Activated naive CD4-positive, alpha-beta T cell treated with anti-CD3 and anti-CD28 coated beads for 36 hours (primary cell): ENCODE results near the gene AK1. TPM values are rescaled to one million over a fixed set of nuclear protein-coding genes. Genes with fewer than 3 reads are reported as not detected.

Source experiments
- CTCF ChIA-PET: fragments of 350-600 bp; sonication (Branson Sonifier 250); formaldehyde crosslinking; loops from one replicate; lab custom pipeline; 2021; ENCODE audit warnings: antibody characterized with exemption; lab: Charles Lee
- DNase-seq: peaks from one replicate; pipeline ENCODE4 v3.0.0-alpha.2; 2020
- H3K27ac Mint-ChIP-seq: one replicate; pipeline ENCODE4 v1.8.0; 2021; ENCODE audit warnings: mild to moderate bottlenecking, mixed read lengths
- H3K27me3 Mint-ChIP-seq: one replicate; pipeline ENCODE4 v1.8.0; 2021; ENCODE audit warnings: low read depth, mixed read lengths
- H3K36me3 Mint-ChIP-seq: one replicate; pipeline ENCODE4 v1.8.0; 2021; ENCODE audit warnings: low read depth, mixed read lengths
- H3K4me1 Mint-ChIP-seq: one replicate; pipeline ENCODE4 v1.8.0; 2021; ENCODE audit warnings: low read depth, mixed read lengths
- H3K4me3 Mint-ChIP-seq: one replicate; pipeline ENCODE4 v1.8.0; 2021; ENCODE audit warnings: mild to moderate bottlenecking, moderate library complexity, mixed read lengths
- H3K9me3 Mint-ChIP-seq: one replicate; pipeline ENCODE4 v1.8.0; 2021; ENCODE audit warnings: mixed read lengths
- intact Hi-C: fragments of 100-400 bp; cut with micrococcal nuclease; formaldehyde crosslinking; loops from one replicate; pipeline ENCODE4 v1.15.1; 2023
- total RNA-seq, 2 experiments: library from RNA; stranded (reverse); gene quantifications; one replicate each; pipeline ENCODE4 v1.2.3, GENCODE V29; 2021

AK1 gene, protein sequence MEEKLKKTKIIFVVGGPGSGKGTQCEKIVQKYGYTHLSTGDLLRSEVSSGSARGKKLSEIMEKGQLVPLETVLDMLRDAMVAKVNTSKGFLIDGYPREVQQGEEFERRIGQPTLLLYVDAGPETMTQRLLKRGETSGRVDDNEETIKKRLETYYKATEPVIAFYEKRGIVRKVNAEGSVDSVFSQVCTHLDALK
- 10 to 100 TPM; 11.8 to 11.9 TPM for total RNA-seq

GRCh38 chr9:127877566-127877998 is at the start of gene AK1:
Gene AK1 (minus strand): TSS chr9:127877675. CDS start chr9:127874617, 3,058 bp downstream.
- Mint-ChIP-seq H3K36me3 (no peaks in the 10 kb centered on the region), H3K27ac (no peak within 1 kb of the TSS), H3K4me1 (peaks cover 6% of the 10 kb centered on the region), H3K27me3 (peaks cover 4% of the 10 kb centered on the region), H3K4me3 (no peak within 1 kb of the TSS), H3K9me3 (no peaks in the 10 kb centered on the region)
- DNase-seq, result no peak
- intact Hi-C loops, result no loop called here
- CTCF ChIA-PET, result interaction anchor here (0.5 to 1.6 kb wide), 2 partner anchors 143 to 293 kb away, joined by 3 to 4 read pairs; partner anchors contain the start of gene TOR2A

GRCh38 chr9:127926906-127927200 is 49.4 kb upstream of the AK1 start:
- intact Hi-C loops, result no loop called here
- no peak overlapping the region for H3K27ac Mint-ChIP-seq
- no peak for DNase-seq
- H3K4me1 Mint-ChIP-seq, result peaks cover 23% of the 10 kb centered on the region
- H3K27me3 Mint-ChIP-seq, result peaks cover 7% of the 10 kb centered on the region
- H3K36me3 Mint-ChIP-seq, result no peaks in the 10 kb centered on the region
- CTCF ChIA-PET, result interaction anchor here (0.7 kb wide), 1 partner anchor 126 kb away, joined by 3 read pairs; no protein-coding TSS in a partner anchor
- H3K4me3 Mint-ChIP-seq, result peak overlapping the region; percentile 63
- no peaks in the 10 kb centered on the region for H3K9me3 Mint-ChIP-seq

- H3K27ac Mint-ChIP-seq, result no peak overlapping the region
Observed at GRCh38 chr9:127925959-127926905, 48.8 kb upstream of the AK1 start.

DNA sequence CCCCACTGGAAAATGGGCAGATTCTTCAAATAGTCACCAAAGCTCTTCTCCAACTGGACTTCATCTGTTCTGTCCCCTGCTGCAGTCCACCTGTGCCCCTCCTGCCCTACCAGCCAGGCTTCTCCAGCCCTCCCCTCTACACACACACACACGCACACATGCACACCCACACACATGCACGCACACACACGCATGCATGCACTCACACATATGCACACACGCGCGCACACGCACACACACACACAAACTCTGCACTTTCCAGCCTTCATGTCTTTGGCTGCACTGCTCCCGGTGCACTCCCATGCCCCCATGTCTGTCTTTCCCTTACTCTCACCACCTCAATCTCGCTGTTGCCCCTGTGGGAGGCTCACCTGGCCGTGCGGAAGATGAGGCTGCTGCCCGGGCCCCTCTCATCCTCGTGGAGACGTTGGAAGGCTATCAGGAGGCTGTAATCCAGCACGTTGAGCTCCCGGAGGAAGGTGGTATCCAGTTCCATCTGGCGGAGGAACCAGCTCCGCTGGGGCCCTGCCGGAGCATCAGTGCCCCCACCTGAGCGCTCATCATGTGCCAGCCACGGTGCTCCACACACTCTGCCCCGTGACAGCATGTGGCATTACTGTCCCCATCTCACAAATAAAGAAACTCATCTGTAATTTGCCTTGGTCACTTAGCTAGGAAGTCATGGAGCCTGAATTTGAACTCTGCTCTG is 47.4 kb upstream of the AK1 start:
- Mint-ChIP-seq H3K27me3 (peaks cover 7% of the 10 kb centered on the region), H3K9me3 (no peaks in the 10 kb centered on the region), H3K27ac (peak overlapping the region; percentile 64), H3K36me3 (no peaks in the 10 kb centered on the region), H3K4me1 (peaks cover 18% of the 10 kb centered on the region), H3K4me3 (no peak overlapping the region)
- no peak for DNase-seq
- CTCF ChIA-PET, result interaction anchor here (0.7 to 1.9 kb wide), 3 partner anchors 18 to 190 kb away, joined by 3 to 7 read pairs (median 3); partner anchors contain the start of gene TOR2A
- intact Hi-C loops, result loop anchor here (5.0 kb wide), 1 partner anchor 423 kb away; no protein-coding TSS in a partner anchor

More at GRCh38 chr9:127925959-127926905, 48.8 kb upstream of the AK1 start:
- H3K4me3 Mint-ChIP-seq, result peak overlapping the region; percentile 63
- peaks cover 23% of the 10 kb centered on the region for H3K4me1 Mint-ChIP-seq
- no peaks in the 10 kb centered on the region for H3K9me3 Mint-ChIP-seq
- DNase-seq, result no peak
- intact Hi-C loops, result no loop called here
- H3K36me3 Mint-ChIP-seq, result no peaks in the 10 kb centered on the region
- peaks cover 7% of the 10 kb centered on the region for H3K27me3 Mint-ChIP-seq
- CTCF ChIA-PET, result interaction anchor here (0.7 to 1.9 kb wide), 2 partner anchors 127 to 192 kb away, joined by 3 to 7 read pairs; partner anchors contain the start of gene TOR2A

GRCh38 chr9:127923771-127924170 is 46.3 kb upstream of the AK1 start:
- H3K4me1 Mint-ChIP-seq, result peaks cover 22% of the 10 kb centered on the region
- H3K27me3 Mint-ChIP-seq, result peaks cover 6% of the 10 kb centered on the region
- H3K4me3 Mint-ChIP-seq, result no peak overlapping the region
- H3K9me3 Mint-ChIP-seq, result no peaks in the 10 kb centered on the region
- CTCF ChIA-PET, result interaction anchor here (0.7 to 3.8 kb wide), 3 partner anchors 38 to 189 kb away, joined by 3 to 20 read pairs (median 3); partner anchors contain the start of gene TOR2A
- DNase-seq, result no peak
- intact Hi-C loops, result loop anchor here (5.0 kb wide), 1 partner anchor 421 kb away; no protein-coding TSS in a partner anchor
- H3K36me3 Mint-ChIP-seq, result no peaks in the 10 kb centered on the region
- no peak overlapping the region for H3K27ac Mint-ChIP-seq

DNA sequence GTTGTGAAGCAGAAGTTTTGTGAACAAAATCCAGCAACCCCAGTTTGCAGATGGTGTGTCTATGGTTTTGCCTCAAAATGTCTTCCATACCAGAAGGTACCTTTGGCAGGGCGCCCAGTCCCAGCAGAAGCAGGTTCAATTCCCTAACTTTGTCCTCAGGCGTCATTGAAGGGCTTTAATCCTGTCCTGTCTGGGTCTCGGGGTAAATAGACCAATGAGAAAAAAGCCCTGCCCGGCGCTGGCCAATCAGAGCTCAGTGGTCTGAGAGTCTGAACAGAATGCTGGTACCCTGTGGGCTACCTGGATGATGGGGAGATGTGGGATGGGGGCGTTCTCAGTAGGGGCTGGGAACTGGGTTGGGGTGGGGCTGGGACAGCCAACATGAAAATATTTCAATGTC is 45.6 kb upstream of the AK1 start:
- Mint-ChIP-seq H3K27ac (no peak overlapping the region), H3K4me1 (peaks cover 26% of the 10 kb centered on the region), H3K4me3 (no peak overlapping the region), H3K36me3 (no peaks in the 10 kb centered on the region), H3K27me3 (peaks cover 2% of the 10 kb centered on the region), H3K9me3 (no peaks in the 10 kb centered on the region)
- CTCF ChIA-PET, result interaction anchor here (0.8 to 3.8 kb wide), 5 partner anchors 10 to 188 kb away, joined by 3 to 20 read pairs (median 4); partner anchors contain the start of gene TOR2A
- no peak for DNase-seq
- intact Hi-C loops, result loop anchor here (5.0 kb wide), 1 partner anchor 421 kb away; no protein-coding TSS in a partner anchor

- Mint-ChIP-seq H3K4me1 (peaks cover 30% of the 10 kb centered on the region), H3K9me3 (no peaks in the 10 kb centered on the region), H3K27ac (no peak overlapping the region), H3K36me3 (no peaks in the 10 kb centered on the region), H3K4me3 (peak overlapping the region; percentile 29), H3K27me3 (peaks cover 2% of the 10 kb centered on the region)
- intact Hi-C loops, result loop anchor here (1.0 to 5.0 kb wide), 5 partner anchors 51 to 419 kb away; partner anchors contain the start of genes CDK9 and TOR2A
- CTCF ChIA-PET, result interaction anchor here (0.6 to 7.9 kb wide), 35 partner anchors 8 to 393 kb away, joined by 3 to 56 read pairs (median 4); partner anchors contain the start of genes DPM2, PIP5KL1 and TOR2A
- DNase-seq, result peak; percentile 83
Observed at GRCh38 chr9:127921557-127922120, 44.2 kb upstream of the AK1 start.

DNA sequence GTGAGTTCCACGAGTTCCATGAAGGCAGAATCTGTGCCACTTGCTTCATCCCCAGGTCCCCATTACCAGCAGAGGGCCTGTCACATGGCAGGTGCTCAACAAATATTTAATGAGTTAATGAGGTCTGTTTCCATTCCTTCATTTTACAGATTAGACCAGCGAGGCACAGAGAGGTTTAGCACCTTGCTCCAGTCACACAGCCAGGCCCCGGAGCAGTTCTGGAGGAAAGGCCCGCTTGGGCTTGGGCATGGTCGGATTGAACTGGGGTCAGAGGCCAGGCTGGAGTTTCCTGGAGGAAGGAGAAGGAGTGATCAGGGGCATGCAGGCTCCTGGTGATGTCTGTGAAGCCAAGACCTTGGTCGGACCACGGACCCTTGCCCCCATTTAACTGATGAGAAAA is 43.3 kb upstream of the AK1 start:
- Mint-ChIP-seq H3K4me1 (peaks cover 33% of the 10 kb centered on the region), H3K36me3 (no peaks in the 10 kb centered on the region), H3K27me3 (peaks cover 2% of the 10 kb centered on the region), H3K4me3 (no peak overlapping the region), H3K27ac (no peak overlapping the region), H3K9me3 (no peaks in the 10 kb centered on the region)
- intact Hi-C loops, result loop anchor here (1.0 to 5.0 kb wide), 5 partner anchors 50 to 418 kb away; partner anchors contain the start of genes CDK9 and TOR2A
- CTCF ChIA-PET, result interaction anchor here (0.6 to 7.9 kb wide), 33 partner anchors 9 to 393 kb away, joined by 3 to 56 read pairs (median 4); partner anchors contain the start of genes DPM2, PIP5KL1 and TOR2A
- DNase-seq, result no peak

- H3K36me3 Mint-ChIP-seq, result no peaks in the 10 kb centered on the region
- CTCF ChIA-PET, result interaction anchor here (1.1 to 7.9 kb wide), 6 partner anchors 19 to 184 kb away, joined by 3 to 56 read pairs (median 3); partner anchors contain the start of gene TOR2A
- no peaks in the 10 kb centered on the region for H3K27me3 Mint-ChIP-seq
- intact Hi-C loops, result loop anchor here (5.0 kb wide), 2 partner anchors 37 to 307 kb away; partner anchors contain the start of gene STXBP1
- no peaks in the 10 kb centered on the region for H3K9me3 Mint-ChIP-seq
- H3K27ac Mint-ChIP-seq, result no peak overlapping the region
- H3K4me3 Mint-ChIP-seq, result no peak overlapping the region
- peaks cover 40% of the 10 kb centered on the region for H3K4me1 Mint-ChIP-seq
- no peak for DNase-seq
Observed at GRCh38 chr9:127919253-127919815, 41.9 kb upstream of the AK1 start.

DNA sequence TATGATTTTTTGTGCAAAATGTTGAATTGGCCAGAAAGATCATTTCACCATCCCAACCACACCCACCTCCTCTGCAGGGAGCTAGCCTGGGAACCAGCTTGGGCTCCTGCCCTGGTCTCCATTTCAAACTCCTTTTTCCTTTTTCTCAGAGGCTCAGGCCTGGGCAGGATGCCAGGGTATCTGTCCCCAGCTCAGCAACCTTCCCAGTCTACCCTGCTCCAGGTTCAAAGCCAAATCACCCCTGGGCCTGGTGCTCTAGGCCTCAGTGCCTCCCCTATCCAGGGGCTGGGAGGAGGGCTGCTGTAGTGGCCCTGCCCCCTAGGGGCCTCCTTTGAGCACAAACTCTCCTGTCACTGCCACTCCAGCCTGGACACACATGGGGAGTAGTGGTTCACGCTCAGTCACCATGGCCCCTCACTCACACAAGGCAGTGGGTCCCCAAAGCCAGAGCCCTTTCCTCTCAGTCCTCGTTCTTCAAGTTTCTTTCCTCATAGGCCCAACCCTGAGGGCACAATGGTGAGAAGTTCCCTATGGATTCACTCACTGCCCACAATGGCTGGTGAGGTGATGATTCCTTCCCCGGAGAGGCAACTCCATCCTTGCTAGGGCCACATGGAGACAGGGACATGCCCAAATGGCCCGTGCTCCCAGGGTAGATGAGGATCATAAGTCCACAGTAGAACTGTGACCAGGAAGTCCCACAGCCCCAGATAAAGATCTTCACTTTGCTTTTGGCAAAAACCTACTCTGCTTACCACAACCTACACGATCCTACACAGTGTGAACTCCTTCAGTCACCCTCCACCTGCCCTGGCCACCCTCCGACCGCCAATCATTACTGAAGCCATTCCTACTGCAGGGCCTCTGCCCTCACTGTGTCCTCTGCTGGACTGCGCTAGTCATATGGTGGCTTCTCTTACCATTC is 41.0 kb upstream of the AK1 start:
- H3K27ac Mint-ChIP-seq, result no peak overlapping the region
- intact Hi-C loops, result loop anchor here (5.0 kb wide), 2 partner anchors 36 to 306 kb away; partner anchors contain the start of gene STXBP1
- H3K27me3 Mint-ChIP-seq, result no peaks in the 10 kb centered on the region
- H3K4me1 Mint-ChIP-seq, result peaks cover 44% of the 10 kb centered on the region
- no peaks in the 10 kb centered on the region for H3K9me3 Mint-ChIP-seq
- H3K36me3 Mint-ChIP-seq, result peaks cover 4% of the 10 kb centered on the region
- CTCF ChIA-PET, result interaction anchor here (0.6 to 7.9 kb wide), 8 partner anchors 11 to 183 kb away, joined by 3 to 56 read pairs (median 3); partner anchors contain the start of genes CDK9 and TOR2A
- no peak for DNase-seq
- peak overlapping the region; percentile 12 for H3K4me3 Mint-ChIP-seq
